ENCODE results near the gene RALGPS1. TPM values are rescaled to one million over a fixed set of nuclear protein-coding genes. Genes with fewer than 3 reads are reported as not detected.
"Not testable (repeated sequence)": the region's sequence is repeated elsewhere in the genome, so short reads cannot be mapped to it uniquely, and the experiment has no call there.

RALGPS1 gene
- total RNA-seq, 2 experiments from 2014 or later: 1.9 to 2.2 TPM

- no peaks in the 10 kb centered on the region for H3K36me3 Mint-ChIP-seq (ENCODE audit: low read depth)
- H3K27me3 Mint-ChIP-seq: no peaks in the 10 kb centered on the region
- no peak for DNase-seq
- CTCF ChIA-PET: interaction anchor here (1.5 kb wide), 1 partner anchor 230 kb away, joined by 3 read pairs; no protein-coding TSS in a partner anchor
- no peak overlapping the region for H3K27ac Mint-ChIP-seq
- H3K4me1 Mint-ChIP-seq (ENCODE audit: low read depth): no peaks in the 10 kb centered on the region
- intact Hi-C loops (cut with micrococcal nuclease): no loop called here
- TF ChIP-seq, protein P1, sequence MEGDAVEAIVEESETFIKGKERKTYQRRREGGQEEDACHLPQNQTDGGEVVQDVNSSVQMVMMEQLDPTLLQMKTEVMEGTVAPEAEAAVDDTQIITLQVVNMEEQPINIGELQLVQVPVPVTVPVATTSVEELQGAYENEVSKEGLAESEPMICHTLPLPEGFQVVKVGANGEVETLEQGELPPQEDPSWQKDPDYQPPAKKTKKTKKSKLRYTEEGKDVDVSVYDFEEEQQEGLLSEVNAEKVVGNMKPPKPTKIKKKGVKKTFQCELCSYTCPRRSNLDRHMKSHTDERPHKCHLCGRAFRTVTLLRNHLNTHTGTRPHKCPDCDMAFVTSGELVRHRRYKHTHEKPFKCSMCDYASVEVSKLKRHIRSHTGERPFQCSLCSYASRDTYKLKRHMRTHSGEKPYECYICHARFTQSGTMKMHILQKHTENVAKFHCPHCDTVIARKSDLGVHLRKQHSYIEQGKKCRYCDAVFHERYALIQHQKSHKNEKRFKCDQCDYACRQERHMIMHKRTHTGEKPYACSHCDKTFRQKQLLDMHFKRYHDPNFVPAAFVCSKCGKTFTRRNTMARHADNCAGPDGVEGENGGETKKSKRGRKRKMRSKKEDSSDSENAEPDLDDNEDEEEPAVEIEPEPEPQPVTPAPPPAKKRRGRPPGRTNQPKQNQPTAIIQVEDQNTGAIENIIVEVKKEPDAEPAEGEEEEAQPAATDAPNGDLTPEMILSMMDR (IDR thresholded peaks at IDR 0.05): no peak
- H3K4me3 Mint-ChIP-seq: no peak overlapping the region
- ATAC-seq: no peak
- H3K9me3 Mint-ChIP-seq: no peaks in the 10 kb centered on the region
- POLR2A ChIA-PET: no interaction called here
Observed at GRCh38 chr9:127170652-127171051, 256.1 kb downstream of the RALGPS1 start.

- H3K4me3 Mint-ChIP-seq; H3K27ac Mint-ChIP-seq; H3K9me3 Mint-ChIP-seq; ATAC-seq; H3K4me1 Mint-ChIP-seq (ENCODE audit: low read depth); H3K27me3 Mint-ChIP-seq; DNase-seq; POLR2A ChIA-PET; CTCF ChIA-PET; intact Hi-C loops (cut with micrococcal nuclease); H3K36me3 Mint-ChIP-seq (ENCODE audit: low read depth): not testable (repeated sequence)
Observed at GRCh38 chr9:127171348-127171747, 256.8 kb downstream of the RALGPS1 start.

DNA sequence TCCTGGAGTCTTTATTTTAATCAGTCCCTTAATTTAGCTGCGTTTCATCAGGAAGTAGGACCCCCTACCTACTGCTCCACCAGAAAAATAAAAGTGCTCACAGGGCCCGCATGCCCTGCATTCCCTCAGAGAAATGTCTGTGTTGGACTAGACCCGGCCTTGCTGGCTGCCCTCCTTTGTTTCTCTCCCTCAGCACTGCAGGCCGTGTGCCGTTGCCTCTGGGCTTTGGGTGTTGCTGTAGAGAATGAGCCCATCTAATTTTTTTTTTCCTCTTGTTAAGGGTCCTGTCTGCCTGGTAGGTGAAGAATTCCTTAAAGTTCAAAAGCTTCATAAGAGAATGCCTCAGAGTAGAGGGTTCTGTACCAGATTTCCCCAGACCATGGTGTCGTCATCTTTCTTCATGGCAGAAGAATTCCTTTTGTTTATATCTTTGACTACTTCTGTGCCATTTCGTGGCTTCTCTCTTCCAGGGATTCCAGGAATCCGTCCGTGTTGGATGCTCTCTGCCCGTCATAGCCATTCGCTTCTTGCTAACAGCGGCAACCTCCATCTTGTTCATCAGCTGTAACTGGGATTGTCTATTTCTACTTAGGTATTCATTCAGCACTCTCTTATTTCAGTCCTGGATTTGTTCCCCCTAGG, 257.6 kb downstream of the RALGPS1 start:
- intact Hi-C loops (cut with micrococcal nuclease): no loop called here
- Mint-ChIP-seq H3K27ac (no peak overlapping the region), H3K4me1 (ENCODE audit: low read depth) (no peaks in the 10 kb centered on the region), H3K4me3 (no peak overlapping the region), H3K9me3 (no peaks in the 10 kb centered on the region), H3K27me3 (no peaks in the 10 kb centered on the region), H3K36me3 (ENCODE audit: low read depth) (no peaks in the 10 kb centered on the region)
- POLR2A ChIA-PET: no interaction called here
- DNase-seq (no peak), ATAC-seq (no peak)
- TF ChIP-seq, protein P1 (IDR thresholded peaks at IDR 0.05): no peak
- CTCF ChIA-PET: no interaction called here

- Mint-ChIP-seq H3K9me3 (no peaks in the 10 kb centered on the region), H3K4me1 (ENCODE audit: low read depth) (no peaks in the 10 kb centered on the region), H3K27me3 (no peaks in the 10 kb centered on the region), H3K27ac (no peak overlapping the region), H3K4me3 (no peak overlapping the region), H3K36me3 (ENCODE audit: low read depth) (no peaks in the 10 kb centered on the region)
- ATAC-seq: no peak
- TF ChIP-seq, protein P1 (IDR thresholded peaks at IDR 0.05): no peak
- CTCF ChIA-PET: no interaction called here
- POLR2A ChIA-PET: no interaction called here
- DNase-seq: no peak
- intact Hi-C loops (cut with micrococcal nuclease): no loop called here
Observed at GRCh38 chr9:127173063-127173462, 258.5 kb downstream of the RALGPS1 start.

- POLR2A ChIA-PET: no interaction called here
Observed at GRCh38 chr9:127174386-127175318, 260.1 kb downstream of the RALGPS1 start.

More at GRCh38 chr9:127174386-127175318, 260.1 kb downstream of the RALGPS1 start:
- no peaks in the 10 kb centered on the region for H3K4me1 Mint-ChIP-seq (ENCODE audit: low read depth)
- intact Hi-C loops (cut with micrococcal nuclease): no loop called here
- CTCF ChIA-PET: interaction anchor here (1.4 kb wide), 1 partner anchor 9 kb away, joined by 5 read pairs; no protein-coding TSS in a partner anchor
- H3K9me3 Mint-ChIP-seq: no peaks in the 10 kb centered on the region
- H3K36me3 Mint-ChIP-seq (ENCODE audit: low read depth): no peaks in the 10 kb centered on the region
- DNase-seq: no peak
- TF ChIP-seq, protein P1 (IDR thresholded peaks at IDR 0.05): no peak
- H3K27ac Mint-ChIP-seq: no peak overlapping the region
- H3K4me3 Mint-ChIP-seq: no peak overlapping the region
- ATAC-seq: no peak
- H3K27me3 Mint-ChIP-seq: no peaks in the 10 kb centered on the region
